HepG2 (cell line): ENCODE data around the gene SCAMP3. TPM values are rescaled to one million over a fixed set of nuclear protein-coding genes. Genes with fewer than 3 reads are reported as not detected.

Experiments used
- HNF4A ChIP-seq: sonication (generic); formaldehyde crosslinking; IDR thresholded peaks from 2 replicates; pipeline ENCODE4 v1.4.0; 2020; ENCODE audit warnings: missing genetic modification reagents
- PAWR ChIP-seq: sonication (generic); formaldehyde crosslinking; IDR thresholded peaks from 2 replicates; pipeline ENCODE4 v1.4.0; 2020; ENCODE audit warnings: missing genetic modification reagents, mild to moderate bottlenecking, borderline replicate concordance
- RBAK ChIP-seq: sonication (generic); formaldehyde crosslinking; IDR thresholded peaks from 2 replicates; pipeline ENCODE4 v1.5.1; 2020; ENCODE audit warnings: mild to moderate bottlenecking, missing genetic modification reagents
- RNF2 ChIP-seq: fragments of 450-650 bp; conservative IDR thresholded peaks from 2 replicates; pipeline ENCODE4 v1.6.1; 2016; ENCODE audit warnings: low read depth
- SAP130 ChIP-seq: IDR thresholded peaks from 2 replicates; pipeline ENCODE4 v1.6.1; 2016; ENCODE audit warnings: low read depth
- ZNF253 ChIP-seq: sonication (generic); formaldehyde crosslinking; IDR thresholded peaks from 2 replicates; pipeline ENCODE4 v1.8.0; 2022; ENCODE audit warnings: mild to moderate bottlenecking, missing genetic modification reagents, borderline replicate concordance
- ZNF333 ChIP-seq: sonication (generic); formaldehyde crosslinking; IDR thresholded peaks from 2 replicates; pipeline ENCODE4 v1.4.0; 2020; ENCODE audit warnings: mild to moderate bottlenecking, missing genetic modification reagents, borderline replicate concordance
- ZNF768 ChIP-seq: sonication (generic); formaldehyde crosslinking; IDR thresholded peaks from 2 replicates; pipeline ENCODE4 v1.4.0; 2020; ENCODE audit warnings: missing genetic modification reagents
- ZNF773 ChIP-seq: sonication (generic); formaldehyde crosslinking; IDR thresholded peaks from 2 replicates; pipeline ENCODE4 v1.4.0; 2020; ENCODE audit warnings: missing genetic modification reagents, borderline replicate concordance
- ZNF776 ChIP-seq: sonication (generic); formaldehyde crosslinking; IDR thresholded peaks from 2 replicates; pipeline ENCODE4 v1.4.0; 2020; ENCODE audit warnings: mild to moderate bottlenecking, missing genetic modification reagents
- polyA plus RNA-seq, 8 experiments: library from polyadenylated mRNA; depleted of rRNA in 3 of 8; stranded (reverse) in 7 of 8; unstranded in 1 of 8; fragments of >200 nt; fragmentation: Illumina TruSeq in 4 of 8; extraction: Trizol in 4 of 8; gene quantifications; 2 replicates each; pipeline versions ENCODE4 v1.2.1 to v1.2.3, GENCODE V29; 2011 to 2016; ENCODE audit warnings: low read depth in 4 of 8, missing spikeins in 1 of 8, mixed read lengths in 1 of 8; ENCODE audit not compliant: insufficient read depth in 1 of 8
- total RNA-seq, 5 experiments: library from RNA; depleted of rRNA; stranded (reverse); fragments of >200 nt; fragmentation: Illumina TruSeq; extraction: Trizol; gene quantifications; 2 replicates each; pipeline ENCODE4 v1.2.3, GENCODE V29; 2016; ENCODE audit warnings: low read depth in 1 of 5
- TF ChIP-seq, protein P1 (sequence below): sonication (generic); formaldehyde crosslinking; IDR thresholded peaks from 2 replicates; pipeline ENCODE4 v1.4.0; 2020; ENCODE audit warnings: mild to moderate bottlenecking, missing genetic modification reagents
- TF ChIP-seq, protein P2 (sequence below): sonication (generic); formaldehyde crosslinking; IDR thresholded peaks from 2 replicates; pipeline ENCODE4 v1.4.0; 2020; ENCODE audit warnings: missing genetic modification reagents, low read depth, mild to moderate bottlenecking, borderline replicate concordance

SCAMP3 gene
- total and polyA plus RNA-seq, 2 of the 13 experiments (the other 11 are each of a cell fraction or from before 2014, with no cell fraction given), result 46.8 to 83.3 TPM

DNA sequence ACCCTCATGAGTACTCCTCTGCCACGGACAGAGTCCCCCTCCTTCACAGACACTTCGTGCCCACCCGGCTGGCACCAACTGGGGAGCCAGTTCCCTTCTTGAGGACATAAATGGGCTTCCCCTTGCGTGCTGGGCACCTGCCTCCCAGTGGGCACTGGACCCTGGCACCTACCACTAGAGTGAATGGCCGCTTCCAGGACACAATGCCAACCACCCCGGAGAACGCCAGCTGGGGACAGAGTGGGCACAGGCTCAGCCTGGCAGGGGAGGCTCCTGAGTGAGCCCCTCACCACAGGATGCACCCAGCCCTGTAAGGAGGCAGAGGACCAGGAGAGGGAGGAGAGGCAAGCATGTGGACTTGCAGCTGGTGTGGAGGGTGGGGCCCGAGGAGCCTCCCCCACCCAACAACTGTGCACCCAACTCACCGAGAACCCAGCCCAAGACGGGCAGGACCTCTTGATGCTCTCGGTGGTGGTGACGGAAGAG is 7.9 kb downstream of the SCAMP3 start (continued):
- TF ChIP-seq, protein P1, sequence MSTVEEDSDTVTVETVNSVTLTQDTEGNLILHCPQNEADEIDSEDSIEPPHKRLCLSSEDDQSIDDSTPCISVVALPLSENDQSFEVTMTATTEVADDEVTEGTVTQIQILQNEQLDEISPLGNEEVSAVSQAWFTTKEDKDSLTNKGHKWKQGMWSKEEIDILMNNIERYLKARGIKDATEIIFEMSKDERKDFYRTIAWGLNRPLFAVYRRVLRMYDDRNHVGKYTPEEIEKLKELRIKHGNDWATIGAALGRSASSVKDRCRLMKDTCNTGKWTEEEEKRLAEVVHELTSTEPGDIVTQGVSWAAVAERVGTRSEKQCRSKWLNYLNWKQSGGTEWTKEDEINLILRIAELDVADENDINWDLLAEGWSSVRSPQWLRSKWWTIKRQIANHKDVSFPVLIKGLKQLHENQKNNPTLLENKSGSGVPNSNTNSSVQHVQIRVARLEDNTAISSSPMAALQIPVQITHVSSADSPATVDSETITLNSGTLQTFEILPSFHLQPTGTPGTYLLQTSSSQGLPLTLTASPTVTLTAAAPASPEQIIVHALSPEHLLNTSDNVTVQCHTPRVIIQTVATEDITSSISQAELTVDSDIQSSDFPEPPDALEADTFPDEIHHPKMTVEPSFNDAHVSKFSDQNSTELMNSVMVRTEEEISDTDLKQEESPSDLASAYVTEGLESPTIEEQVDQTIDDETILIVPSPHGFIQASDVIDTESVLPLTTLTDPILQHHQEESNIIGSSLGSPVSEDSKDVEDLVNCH (CRISPR knock-in tag), result no peak
- 0 out of 2 replicates have a peak, but pooled peaks have one; percentile 64 for TF ChIP-seq ZNF333 (CRISPR knock-in tag)
- TF ChIP-seq SAP130 (CRISPR knock-in tag), result peak; percentile 30; the same call in 1 of the 2 replicates
- TF ChIP-seq ZNF253, result no peak
- no peak for TF ChIP-seq RNF2
- no peak for TF ChIP-seq ZNF773 (CRISPR knock-in tag)
- TF ChIP-seq ZNF776 (CRISPR knock-in tag), result 0 out of 2 replicates have a peak, but pooled peaks have one; percentile 59
- no peak for TF ChIP-seq HNF4A (CRISPR knock-in tag)
- TF ChIP-seq ZNF768, result no peak
- TF ChIP-seq, protein P2, sequence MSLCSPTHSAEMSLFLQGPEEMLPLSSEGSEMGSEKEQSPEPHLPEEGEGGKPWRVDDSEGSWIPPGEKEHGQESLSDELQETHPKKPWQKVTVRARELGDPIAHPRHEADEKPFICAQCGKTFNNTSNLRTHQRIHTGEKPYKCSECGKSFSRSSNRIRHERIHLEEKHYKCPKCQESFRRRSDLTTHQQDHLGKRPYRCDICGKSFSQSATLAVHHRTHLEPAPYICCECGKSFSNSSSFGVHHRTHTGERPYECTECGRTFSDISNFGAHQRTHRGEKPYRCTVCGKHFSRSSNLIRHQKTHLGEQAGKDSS (CRISPR knock-in tag), result no peak
- TF ChIP-seq RBAK (CRISPR knock-in tag), result no peak
- TF ChIP-seq PAWR (CRISPR knock-in tag), result no peak
- TF ChIP-seq, all 625 proteins: peak for 9
